GM12801 (cell line): ENCODE measurements around the gene CORT.

Experiments
- CTCF ChIP-seq: IDR thresholded peaks from one replicate; pipeline ENCODE4 v1.5.1; 2011; ENCODE audit warnings: control low read depth; ENCODE audit not compliant: insufficient read length; ENCODE audit errors: extremely low read depth

The CORT gene, protein sequence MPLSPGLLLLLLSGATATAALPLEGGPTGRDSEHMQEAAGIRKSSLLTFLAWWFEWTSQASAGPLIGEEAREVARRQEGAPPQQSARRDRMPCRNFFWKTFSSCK

GRCh38 chr1:10449751-10450150 is at the start of gene CORT:
TSS of gene CORT (plus strand) at chr1:10450031. CDS start at chr1:10450224, 193 bp downstream.
- no peak for TF ChIP-seq CTCF

- TF ChIP-seq CTCF, result no peak
Measured at GRCh38 chr1:10401281-10401680, 48.5 kb upstream of the CORT start.

DNA sequence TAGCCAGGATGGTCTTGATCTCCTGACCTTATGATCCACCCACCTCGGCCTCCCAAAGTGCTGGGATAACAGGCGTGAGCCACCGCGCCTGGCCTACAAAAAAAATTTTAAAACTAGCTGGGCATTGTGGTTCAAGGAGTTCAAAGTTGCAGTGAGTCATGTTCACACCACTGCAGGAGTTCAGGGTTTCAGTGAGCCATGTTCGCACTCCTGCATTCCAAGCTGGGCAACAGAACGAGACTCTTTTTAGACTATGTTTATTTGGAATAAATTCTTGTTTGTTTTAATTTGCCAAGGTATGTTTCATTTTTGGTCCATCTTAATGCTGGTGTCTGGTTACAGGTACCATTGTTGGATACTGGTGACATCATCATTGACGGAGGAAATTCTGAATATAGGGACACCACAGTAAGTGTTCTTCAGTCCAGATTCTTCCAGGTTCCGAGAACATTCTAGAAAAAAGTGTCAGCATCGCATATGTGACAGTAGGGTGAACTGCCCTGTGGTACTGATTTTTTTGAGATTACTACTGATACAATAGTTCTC is 47.0 kb upstream of the CORT start:
- TF ChIP-seq CTCF, result no peak

- no peak for TF ChIP-seq CTCF
Measured at GRCh38 chr1:10407201-10407600, 42.6 kb upstream of the CORT start.

- no peak for TF ChIP-seq CTCF
Measured at GRCh38 chr1:10415211-10415930, 34.5 kb upstream of the CORT start.

GRCh38 chr1:10419351-10419750 is 30.5 kb upstream of the CORT start:
- no peak for TF ChIP-seq CTCF

DNA sequence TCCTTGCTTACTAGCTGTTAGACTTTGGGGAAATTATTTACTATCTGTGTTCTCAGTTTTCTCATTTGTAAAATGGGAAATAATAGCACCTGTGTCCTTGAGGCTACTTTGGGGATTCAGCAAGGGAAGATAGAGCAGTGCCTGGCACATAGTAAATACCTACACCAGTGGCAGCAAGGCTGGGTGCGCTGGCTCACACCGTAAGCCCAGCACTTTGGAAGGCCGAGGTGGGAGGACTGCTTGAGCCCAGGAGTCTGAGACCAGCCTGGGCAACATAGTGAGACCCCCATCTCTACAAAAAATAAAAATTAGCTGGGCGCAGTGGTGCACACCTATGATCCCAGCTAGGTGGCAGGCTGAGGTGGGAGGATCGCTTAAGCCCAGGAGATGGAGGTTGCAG is 28.2 kb upstream of the CORT start:
- no peak for TF ChIP-seq CTCF
